ENCODE measurements around the gene TSPYL1. TPM values are rescaled to one million over a fixed set of nuclear protein-coding genes. Genes with fewer than 3 reads are reported as not detected.

TSPYL1 gene
- total and polyA plus RNA-seq, 2 experiments from 2014 or later, result 24.9 to 66.1 TPM

DNA sequence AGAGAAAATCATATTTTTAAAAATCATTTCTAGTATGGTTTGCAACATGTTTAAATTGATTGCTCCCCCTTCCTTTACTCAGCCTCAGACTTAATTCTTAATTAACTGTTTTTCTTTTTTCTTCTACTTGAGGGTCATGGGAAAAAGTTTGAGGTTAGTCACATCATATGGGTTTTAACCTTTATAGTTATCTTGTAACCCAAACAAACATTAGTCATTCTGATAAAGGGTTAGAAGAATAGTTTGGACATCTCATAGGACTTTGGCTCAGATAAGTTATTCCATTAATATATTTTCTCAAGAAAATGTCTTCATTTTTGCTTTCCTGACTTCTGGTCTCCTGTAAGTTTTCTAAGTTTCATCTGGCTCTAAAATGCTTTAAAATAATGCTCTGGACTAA is 34.5 kb upstream of the TSPYL1 start:
- TF ChIP-seq EZH2phosphoT487 (IDR thresholded peaks at IDR 0.05; ENCODE audit: unreplicated experiment), result no peak
- no peak for TF ChIP-seq CREB1 (CRISPR knock-in tag; IDR thresholded peaks at IDR 0.05; ENCODE audit: low read depth)
- TF ChIP-seq ZNF114 (CRISPR knock-in tag; IDR thresholded peaks at IDR 0.05), result no peak
- TF ChIP-seq STAT1 (IDR thresholded peaks at IDR 0.05; ENCODE audit: unreplicated experiment), result no peak
- no peak for TF ChIP-seq ETS1 (IDR thresholded peaks at IDR 0.05)
- no peak for TF ChIP-seq EZH2 (IDR thresholded peaks at IDR 0.05; ENCODE audit: low read depth, unreplicated experiment)
- Mint-ChIP-seq H3K4me3 (no peak overlapping the region), H3K9me3 (no peaks in the 10 kb centered on the region)

GRCh38 chr6:116313101-116313776 is 33.5 kb upstream of the TSPYL1 start:
- Histone ChIP-seq H3K4me1 (ENCODE audit: insufficient read depth) (no peaks in the 10 kb centered on the region), H3K27ac (ENCODE audit: low read depth) (no peak overlapping the region), H2AFZ (0 out of 2 replicates have a peak overlapping the region, but pooled peaks have one; percentile 12), H3K9me2 (ENCODE audit: insufficient read depth) (no peaks in the 10 kb centered on the region; the same call in 1 of the 2 replicates), H3K4me3 (no peak overlapping the region), H3K27me3 (ENCODE audit: insufficient read depth) (no peaks in the 10 kb centered on the region), H3K36me3 (ENCODE audit: insufficient read depth) (no peaks in the 10 kb centered on the region), H4K20me1 (replicated peaks; ENCODE audit: insufficient read depth) (no peaks in the 10 kb centered on the region), H3F3A (replicated peaks; ENCODE audit: low read depth) (no peaks in the 10 kb centered on the region), H3K4me2 (no peak overlapping the region), H3K79me2 (replicated peaks; ENCODE audit: insufficient read depth) (no peaks in the 10 kb centered on the region)
- Mint-ChIP-seq H3K36me3 (ENCODE audit: low read depth) (peaks cover 3% of the 10 kb centered on the region; the same call in 2 of the 3 replicates), H3K4me3 (no peak overlapping the region), H3K9me3 (no peaks in the 10 kb centered on the region), H3K27ac (no peak overlapping the region), H3K27me3 (ENCODE audit: insufficient read depth, low read depth, poor library complexity) (no peaks in the 10 kb centered on the region), H3K4me1 (peaks cover 5% of the 10 kb centered on the region; the same call in 1 of the 3 replicates)
- no peak for ATAC-seq
- no peak for DNase-seq (ENCODE audit: low spot score)
- TF ChIP-seq STAT1 (IDR thresholded peaks at IDR 0.05; ENCODE audit: unreplicated experiment) (no peak), JUNB (IDR thresholded peaks at IDR 0.05; ENCODE audit: unreplicated experiment) (no peak), POLR2AphosphoS5 (IDR thresholded peaks at IDR 0.05; ENCODE audit: low read depth) (no peak), ETS1 (IDR thresholded peaks at IDR 0.05) (no peak), CTCF (conservative IDR thresholded peaks at IDR 0.05; ENCODE audit: low read depth in 2 of 2) (no peak), ZNF462 (CRISPR knock-in tag; IDR thresholded peaks at IDR 0.05) (no peak), NANOG (IDR thresholded peaks at IDR 0.05; ENCODE audit: borderline replicate concordance) (no peak)

More for the DNA sequence above, 34.5 kb upstream of the TSPYL1 start:
- Mint-ChIP-seq H3K36me3 (ENCODE audit: low read depth) (peaks cover 3% of the 10 kb centered on the region; the same call in 2 of the 3 replicates), H3K27ac (peak overlapping the region; percentile 17; the same call in 1 of the 2 replicates), H3K27me3 (ENCODE audit: insufficient read depth, low read depth, poor library complexity) (no peaks in the 10 kb centered on the region), H3K4me1 (peaks cover 5% of the 10 kb centered on the region; the same call in 1 of the 3 replicates)
- Histone ChIP-seq H3K27ac (ENCODE audit: low read depth) (no peak overlapping the region), H4K20me1 (replicated peaks; ENCODE audit: insufficient read depth) (no peaks in the 10 kb centered on the region), H3K4me3 (no peak overlapping the region), H3F3A (replicated peaks; ENCODE audit: low read depth) (no peaks in the 10 kb centered on the region), H3K27me3 (ENCODE audit: insufficient read depth) (no peaks in the 10 kb centered on the region), H2AFZ (no peak overlapping the region), H3K36me3 (ENCODE audit: insufficient read depth) (no peaks in the 10 kb centered on the region), H3K4me1 (ENCODE audit: insufficient read depth) (no peaks in the 10 kb centered on the region), H3K4me2 (no peak overlapping the region), H3K9me2 (ENCODE audit: insufficient read depth) (no peaks in the 10 kb centered on the region; the same call in 1 of the 2 replicates), H3K79me2 (replicated peaks; ENCODE audit: insufficient read depth) (no peaks in the 10 kb centered on the region)
- DNase-seq (ENCODE audit: low spot score) (no peak), ATAC-seq (no peak)

All from GM23338 (cell line).